ENCODE results near the gene NGDN. TPM values are rescaled to one million over a fixed set of nuclear protein-coding genes. Genes with fewer than 3 reads are reported as not detected.

NGDN gene
- total RNA-seq, 1 experiment from 2014 or later = 42.0 TPM

GRCh38 chr14:23483236-23483854 lies 13.8 kb downstream of the NGDN start (continued):
- peak; percentile 14 to 60 (median 57); a peak in 4 of 6 replicates for TF ChIP-seq CTCF (IDR thresholded peaks at IDR 0.05 in 2 of 3, conservative IDR thresholded peaks at IDR 0.05 in 1 of 3; ENCODE audit: borderline replicate concordance in 1 of 3, insufficient read depth in 1 of 3, low read depth in 2 of 3, low read length in 2 of 3)
- TF ChIP-seq EZH2phosphoT487 (IDR thresholded peaks at IDR 0.05; ENCODE audit: borderline replicate concordance) = no peak
- TF ChIP-seq SIN3A (IDR thresholded peaks at IDR 0.05; ENCODE audit: low read depth) = no peak

GRCh38 chr14:23485326-23485725 lies 15.8 kb downstream of the NGDN start:
- Histone ChIP-seq H4K20me1 (ENCODE audit: insufficient read depth) (no peaks in the 10 kb centered on the region), H3K9me3 (ENCODE audit: control insufficient read depth in 1 of 2, insufficient read depth in 1 of 2, low read depth in 1 of 2, low read length in 2 of 2) (no peaks in the 10 kb centered on the region), H3K4me2 (ENCODE audit: low read length) (no peak overlapping the region), H3K27ac (ENCODE audit: low read depth, low read length) (no peak overlapping the region), H3K4me3 (replicated peaks in 1 of 2; ENCODE audit: low read depth in 1 of 2, low read length in 2 of 2) (no peak overlapping the region), H3K36me3 (ENCODE audit: control insufficient read depth in 1 of 2, insufficient read depth in 2 of 2, low read length in 2 of 2) (peaks cover 3 to 15% of the 10 kb centered on the region in 2 experiments; a peak in 3 of 4 replicates), H3K9ac (ENCODE audit: low read length) (no peak overlapping the region), H3K4me1 (ENCODE audit: control insufficient read depth in 1 of 2, insufficient read depth in 2 of 2, low read length in 2 of 2) (no peaks in the 10 kb centered on the region), H3K27me3 (ENCODE audit: insufficient read depth, low read length) (no peaks in the 10 kb centered on the region), H2AFZ (ENCODE audit: low read depth, low read length, poor library complexity, severe bottlenecking) (no peak overlapping the region), H3K9me2 (ENCODE audit: insufficient read depth) (no peaks in the 10 kb centered on the region), H3K79me2 (ENCODE audit: insufficient read depth, low read length) (no peaks in the 10 kb centered on the region)
- ChIA-PET RAD21 (ENCODE audit: low non-redundant PET in 1 of 2, low total read pairs in 2 of 2, uncharacterized antibody in 2 of 2, unreplicated experiment in 2 of 2) (no interaction called here), CTCF (interaction anchor here (0.9 kb wide), 1 partner anchor 75 kb away, joined by 3 read pairs; no protein-coding TSS in a partner anchor), POLR2A (no interaction called here)
- ATAC-seq = no peak
- TF ChIP-seq CBX3 (IDR thresholded peaks at IDR 0.05; ENCODE audit: low read depth) (no peak), EGR1 (IDR thresholded peaks at IDR 0.05; ENCODE audit: low read depth) (no peak), ZFX (IDR thresholded peaks at IDR 0.05) (no peak), RAD21 (IDR thresholded peaks at IDR 0.05; ENCODE audit: low read depth) (no peak), JUND (IDR thresholded peaks at IDR 0.05) (no peak), TCF7L2 (IDR thresholded peaks at IDR 0.05; ENCODE audit: borderline replicate concordance, extremely low read depth, insufficient read depth, insufficient read length) (no peak), REST (IDR thresholded peaks at IDR 0.05; ENCODE audit: low read depth) (no peak), CEBPB (IDR thresholded peaks at IDR 0.05; ENCODE audit: low read depth) (no peak), ELF1 (IDR thresholded peaks at IDR 0.05; ENCODE audit: borderline replicate concordance, low read depth) (no peak), EZH2 (IDR thresholded peaks at IDR 0.05) (no peak), CTCF (IDR thresholded peaks at IDR 0.05 in 2 of 3, conservative IDR thresholded peaks at IDR 0.05 in 1 of 3; ENCODE audit: borderline replicate concordance in 1 of 3, insufficient read depth in 1 of 3, low read depth in 2 of 3, low read length in 2 of 3) (no peak), YY1 (IDR thresholded peaks at IDR 0.05; ENCODE audit: extremely low read depth, insufficient replicate concordance, low read depth, low read length) (no peak), SP1 (IDR thresholded peaks at IDR 0.05; ENCODE audit: low read depth) (no peak), POLR2A (IDR thresholded peaks at IDR 0.05; ENCODE audit: borderline replicate concordance, extremely low read depth, insufficient read depth, insufficient read length) (no peak), POLR2AphosphoS5 (IDR thresholded peaks at IDR 0.05; ENCODE audit: low read depth, low read length) (no peak)
- intact Hi-C loops (cut with micrococcal nuclease) = no loop called here
- DNase-seq (ENCODE audit: low read depth, low spot score) = no peak
- BruUV-seq (replicated peaks) = no TSS peak

All from HCT116 (cell line).